Prostate gland (tissue), 2 donors: ENCODE measurements around the gene UPK1A. TPM values are rescaled to one million over a fixed set of nuclear protein-coding genes. Genes with fewer than 3 reads are reported as not detected.

Experiments used
- DNase-seq: peaks from one replicate; pipeline ENCODE4 v3.0.0-alpha.2; 2019; ENCODE audit warnings: low spot score
- H3K27ac ChIP-seq, 2 donors: fragments of 200-600 bp; sonication (generic); 2 replicates each; pipeline ENCODE4 v1.5.1; 2017 to 2019
- H3K27me3 ChIP-seq: fragments of 200-600 bp; sonication (generic); replicated peaks from 2 replicates; pipeline ENCODE4 v1.5.1; 2019; ENCODE audit not compliant: insufficient read depth
- H3K36me3 ChIP-seq, 2 donors: fragments of 200-600 bp; sonication (generic); 1 replicate in 1 of 2; 2 replicates in 1 of 2; pipeline versions ENCODE4 v1.5.1 to v1.8.1; 2017 to 2019
- H3K4me1 ChIP-seq: fragments of 200-600 bp; sonication (generic); replicated peaks from 2 replicates; pipeline ENCODE4 v1.5.1; 2019
- H3K4me3 ChIP-seq, 2 donors: fragments of 200-600 bp; sonication (generic); 2 replicates each; pipeline ENCODE4 v1.5.1; 2017 to 2019
- H3K9me3 ChIP-seq: fragments of 200-600 bp; sonication (generic); 2 replicates; pipeline ENCODE4 v1.5.1; 2017
- CTCF ChIP-seq, 4 experiments: fragments of 200-600 bp in 2 of 4; fragments of 450-650 bp in 2 of 4; sonication (generic) in 2 of 4; IDR thresholded peaks; 1 replicate in 3 of 4; 2 replicates in 1 of 4; pipeline ENCODE4 v1.5.1; 2016 to 2019; ENCODE audit warnings: antibody characterized with exemption in 4 of 4, mild to moderate bottlenecking in 2 of 4, moderate library complexity in 2 of 4
- POLR2A ChIP-seq: fragments of 450-650 bp; IDR thresholded peaks from one replicate; pipeline ENCODE4 v1.6.1; 2016; ENCODE audit warnings: antibody characterized with exemption, mild to moderate bottlenecking
- POLR2AphosphoS5 ChIP-seq: sonication (generic); formaldehyde crosslinking; IDR thresholded peaks from one replicate; pipeline ENCODE4 v1.6.1; 2017; ENCODE audit warnings: antibody characterized with exemption
- WGBS: methylation state at CpG from one replicate; pipeline ENCODE4 v1.1.5; 2018; 5-methylcytosine and 5-hydroxymethylcytosine counted together
- intact Hi-C: fragments of 100-400 bp; cut with DNase I; formaldehyde crosslinking; loops from one replicate; pipeline ENCODE4 v1.14.2; 2022
- total RNA-seq, 2 donors: library from RNA; depleted of rRNA; stranded (reverse); fragments of >200 nt; gene quantifications; one replicate each; pipeline ENCODE4 v1.1.0, GENCODE V29; 2016

Gene UPK1A
- total RNA-seq, 2 donors from 2014 or later = 3.8 to 5.5 TPM

DNA sequence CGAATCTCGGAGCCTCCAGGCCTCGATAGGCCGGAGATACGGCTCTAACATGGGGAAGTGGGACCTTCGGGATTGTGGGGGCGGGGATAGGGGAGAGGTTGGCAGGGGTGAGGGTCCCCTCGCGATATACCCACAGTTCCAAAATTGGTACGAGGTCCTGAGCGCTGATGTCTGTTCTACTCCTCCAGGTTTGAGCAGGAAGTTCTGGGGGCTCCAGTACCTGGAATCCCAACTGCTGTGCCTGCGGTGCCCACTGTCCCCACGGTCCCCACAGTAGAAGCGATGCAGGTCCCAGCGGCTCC, 37.0 kb upstream of the UPK1A start:
- WGBS = 10% methylated on average over 15 of the region's 15 CpGs
- intact Hi-C loops = loop anchor here (5.0 kb wide), 1 partner anchor 82 kb away; the partner anchor contains the start of gene TMEM147
- TF ChIP-seq POLR2A (no peak), POLR2AphosphoS5 (no peak), CTCF (IDR thresholded peaks at IDR 0.05) (no peak)

DNA sequence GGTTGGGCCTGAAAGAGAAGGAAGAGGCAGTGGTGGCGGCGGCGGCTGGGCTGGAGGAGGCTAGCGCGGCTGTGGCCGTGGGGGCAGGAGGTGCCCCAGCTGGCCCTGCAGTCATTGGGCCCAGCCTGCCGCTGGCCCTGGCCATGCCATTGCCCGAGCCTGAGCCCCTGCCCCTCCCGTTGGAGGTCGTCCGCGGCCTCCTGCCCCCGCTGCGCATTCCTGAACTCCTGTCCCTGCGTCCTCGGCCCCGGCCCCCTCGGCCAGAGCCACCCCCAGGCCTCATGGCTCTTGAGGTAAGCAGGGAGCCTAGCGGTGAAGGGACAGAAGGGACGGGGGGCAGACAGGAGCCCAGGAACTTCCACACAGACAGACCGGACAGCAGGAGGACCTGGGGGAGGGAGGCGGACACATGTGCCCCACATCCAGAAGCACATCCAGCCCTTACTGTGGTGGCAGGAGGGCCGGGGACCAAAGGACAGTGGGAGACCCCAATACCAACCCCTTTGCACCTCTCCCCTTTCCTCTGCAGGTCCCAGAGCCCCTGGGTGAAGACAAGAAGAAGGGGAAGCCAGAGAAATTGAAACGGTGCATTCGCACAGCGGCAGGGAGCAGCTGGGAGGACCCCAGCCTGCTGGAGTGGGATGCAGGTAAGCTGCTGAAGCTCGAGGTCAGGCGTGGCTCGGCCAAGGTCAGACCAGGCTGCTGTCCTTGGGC, 32.4 kb upstream of the UPK1A start:
- WGBS = 89% methylated on average over 29 of the region's 29 CpGs
- H3K9me3 ChIP-seq = no peaks in the 10 kb centered on the region
- no peak overlapping the region for H3K27ac ChIP-seq
- H3K36me3 ChIP-seq = peaks cover 11 to 38% of the 10 kb centered on the region in 2 donors
- no peak for DNase-seq
- no peak for TF ChIP-seq POLR2AphosphoS5
- no peak for TF ChIP-seq POLR2A
- no peak for TF ChIP-seq CTCF (IDR thresholded peaks at IDR 0.05)
- H3K4me3 ChIP-seq = no peak overlapping the region
- intact Hi-C loops = no loop called here
- H3K4me1 ChIP-seq = no peaks in the 10 kb centered on the region
- H3K27me3 ChIP-seq = no peaks in the 10 kb centered on the region

More for the DNA sequence above, 37.0 kb upstream of the UPK1A start:
- H3K4me3 ChIP-seq = peak overlapping the region; percentile 98 to 99
- no peak for DNase-seq
- peak overlapping the region; percentile 88 for H3K27ac ChIP-seq
- no peaks in the 10 kb centered on the region for H3K27me3 ChIP-seq
- H3K9me3 ChIP-seq = no peaks in the 10 kb centered on the region
- H3K36me3 ChIP-seq = peaks cover 11 to 28% of the 10 kb centered on the region in 2 donors
- no peaks in the 10 kb centered on the region for H3K4me1 ChIP-seq

DNA sequence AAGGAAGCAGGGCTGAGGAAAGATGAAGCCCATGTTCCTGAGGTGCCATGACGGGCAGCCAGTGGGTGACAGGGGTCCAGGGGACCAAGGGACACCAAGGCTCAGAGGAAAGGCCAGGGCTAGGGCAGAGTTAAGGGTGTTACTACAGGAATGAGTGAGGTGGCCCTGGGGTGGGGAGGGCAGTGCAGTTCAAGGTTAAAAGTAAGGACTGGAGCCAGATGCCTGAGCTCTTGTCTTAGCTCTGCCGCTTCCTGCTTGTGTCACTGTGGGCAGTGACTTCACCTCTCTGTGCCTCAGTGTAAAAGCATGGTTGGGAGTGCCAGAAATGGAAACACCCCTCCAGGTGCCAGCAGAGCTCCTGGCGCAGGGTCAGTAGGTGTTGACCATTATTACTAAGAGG, 29.7 kb upstream of the UPK1A start:
- H3K36me3 ChIP-seq = peaks cover 11 to 26% of the 10 kb centered on the region in 2 donors
- no peak overlapping the region for H3K27ac ChIP-seq
- DNase-seq = no peak
- no peaks in the 10 kb centered on the region for H3K9me3 ChIP-seq
- intact Hi-C loops = no loop called here
- TF ChIP-seq POLR2A (no peak), POLR2AphosphoS5 (no peak), CTCF (IDR thresholded peaks at IDR 0.05) (no peak)
- WGBS = 93% methylated on average over 3 of the region's 3 CpGs
- no peaks in the 10 kb centered on the region for H3K27me3 ChIP-seq
- H3K4me1 ChIP-seq = no peaks in the 10 kb centered on the region
- H3K4me3 ChIP-seq = no peak overlapping the region

GRCh38 chr19:35637165-35637564, 29.2 kb upstream of the UPK1A start:
- H3K4me3 ChIP-seq = no peak overlapping the region
- no peak for DNase-seq
- H3K36me3 ChIP-seq = peaks cover 11 to 26% of the 10 kb centered on the region in 2 donors
- no peak overlapping the region for H3K27ac ChIP-seq
- intact Hi-C loops = no loop called here
- WGBS = 92% methylated on average over 25 of the region's 25 CpGs
- H3K27me3 ChIP-seq = no peaks in the 10 kb centered on the region
- H3K9me3 ChIP-seq = no peaks in the 10 kb centered on the region
- TF ChIP-seq POLR2AphosphoS5 = no peak
- no peak for TF ChIP-seq POLR2A
- TF ChIP-seq CTCF (IDR thresholded peaks at IDR 0.05) = no peak
- H3K4me1 ChIP-seq = no peaks in the 10 kb centered on the region

DNA sequence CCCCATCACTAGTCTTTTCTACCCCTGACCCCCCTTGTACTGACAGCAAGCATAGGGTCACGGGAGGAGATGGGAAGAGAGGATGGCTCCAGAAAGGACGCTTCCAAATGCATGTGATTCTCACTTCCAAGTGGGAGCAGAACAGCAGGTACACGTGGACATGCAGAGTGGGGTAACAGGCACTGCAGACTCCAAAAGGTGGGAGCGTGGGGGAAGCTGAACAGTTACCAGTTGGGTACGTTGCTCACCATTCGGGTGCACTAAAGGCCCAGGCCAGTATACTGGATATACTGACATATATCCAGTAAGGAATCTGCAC, 27.0 kb upstream of the UPK1A start:
- Histone ChIP-seq H3K36me3 (peaks cover 0 to 10% of the 10 kb centered on the region in 2 donors), H3K27me3 (no peaks in the 10 kb centered on the region), H3K9me3 (no peaks in the 10 kb centered on the region), H3K4me1 (no peaks in the 10 kb centered on the region), H3K4me3 (no peak overlapping the region), H3K27ac (no peak overlapping the region)
- 39% methylated on average over 6 of the region's 6 CpGs for WGBS
- intact Hi-C loops = no loop called here
- no peak for DNase-seq
- TF ChIP-seq POLR2A (no peak), POLR2AphosphoS5 (no peak), CTCF (IDR thresholded peaks at IDR 0.05) (no peak)
